Measurements from ENCODE around the gene NSUN3. TPM values are rescaled to one million over a fixed set of nuclear protein-coding genes. Genes with fewer than 3 reads are reported as not detected.

The NSUN3 gene
- total and polyA plus RNA-seq, 2 donors (not counting 1 experiment from before 2014, with no cell fraction given) = 6.5 to 25.7 TPM

DNA sequence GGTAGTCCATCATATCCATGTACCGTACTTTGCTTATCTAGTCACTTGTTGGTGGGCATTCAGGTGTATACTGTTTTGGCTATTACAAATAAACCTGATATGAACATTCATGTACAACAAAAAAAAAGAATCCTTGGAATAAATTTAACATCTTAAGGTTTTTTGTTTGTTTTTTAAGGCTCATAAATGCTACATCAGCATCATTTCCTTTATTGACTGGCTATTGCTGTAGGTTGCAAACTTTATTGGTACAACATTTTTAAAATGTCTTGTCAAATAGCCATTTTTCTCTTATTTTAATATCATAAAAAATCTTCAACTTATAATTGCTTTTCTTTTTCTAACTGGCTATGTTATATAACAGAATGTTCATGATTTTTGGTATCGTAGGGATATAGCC is 16.3 kb upstream of the NSUN3 start:
- H3K4me3 ChIP-seq (ENCODE audit: control extremely low read depth in 1 of 5, extremely low read depth in 1 of 5, insufficient read depth in 1 of 5, low read depth in 2 of 5, low read length in 4 of 5) = no peak overlapping the region
- intact Hi-C loops (cut with micrococcal nuclease) = no loop called here
- CTCF ChIA-PET = no interaction called here
- no peak overlapping the region for H3K4me2 ChIP-seq (replicated peaks; ENCODE audit: low read depth, low read length, poor library complexity, severe bottlenecking)
- no peak overlapping the region for H3K27ac Mint-ChIP-seq
- no peak overlapping the region for H3K27ac ChIP-seq (ENCODE audit: low read length in 2 of 2)
- no peaks in the 10 kb centered on the region for H3K36me3 ChIP-seq (replicated peaks in 1 of 2; ENCODE audit: control extremely low read depth in 1 of 2, control insufficient read depth in 1 of 2, extremely low read depth in 1 of 2, insufficient read depth in 2 of 2, low read length in 1 of 2)
- no peak overlapping the region for H3K9ac ChIP-seq (ENCODE audit: low read length)
- no peaks in the 10 kb centered on the region for H3K4me1 ChIP-seq (ENCODE audit: control insufficient read depth in 2 of 2, insufficient read depth in 2 of 2, low read length in 2 of 2)
- peaks cover 0 to 10% (median 0%) of the 10 kb centered on the region in 3 donors for H3K9me3 ChIP-seq (ENCODE audit: control extremely low read depth in 1 of 3, control insufficient read depth in 2 of 3, insufficient read depth in 1 of 3, low read length in 2 of 3)
- H3K4me1 Mint-ChIP-seq = no peaks in the 10 kb centered on the region
- TF ChIP-seq EZH2 (IDR thresholded peaks at IDR 0.05; ENCODE audit: borderline replicate concordance, insufficient read depth, low read depth, low read length, poor library complexity, severe bottlenecking) = no peak
- TF ChIP-seq, protein P1, sequence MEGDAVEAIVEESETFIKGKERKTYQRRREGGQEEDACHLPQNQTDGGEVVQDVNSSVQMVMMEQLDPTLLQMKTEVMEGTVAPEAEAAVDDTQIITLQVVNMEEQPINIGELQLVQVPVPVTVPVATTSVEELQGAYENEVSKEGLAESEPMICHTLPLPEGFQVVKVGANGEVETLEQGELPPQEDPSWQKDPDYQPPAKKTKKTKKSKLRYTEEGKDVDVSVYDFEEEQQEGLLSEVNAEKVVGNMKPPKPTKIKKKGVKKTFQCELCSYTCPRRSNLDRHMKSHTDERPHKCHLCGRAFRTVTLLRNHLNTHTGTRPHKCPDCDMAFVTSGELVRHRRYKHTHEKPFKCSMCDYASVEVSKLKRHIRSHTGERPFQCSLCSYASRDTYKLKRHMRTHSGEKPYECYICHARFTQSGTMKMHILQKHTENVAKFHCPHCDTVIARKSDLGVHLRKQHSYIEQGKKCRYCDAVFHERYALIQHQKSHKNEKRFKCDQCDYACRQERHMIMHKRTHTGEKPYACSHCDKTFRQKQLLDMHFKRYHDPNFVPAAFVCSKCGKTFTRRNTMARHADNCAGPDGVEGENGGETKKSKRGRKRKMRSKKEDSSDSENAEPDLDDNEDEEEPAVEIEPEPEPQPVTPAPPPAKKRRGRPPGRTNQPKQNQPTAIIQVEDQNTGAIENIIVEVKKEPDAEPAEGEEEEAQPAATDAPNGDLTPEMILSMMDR (IDR thresholded peaks at IDR 0.05) = no peak
- DNase-seq = no peak
- no peaks in the 10 kb centered on the region for H3K27me3 ChIP-seq (replicated peaks in 1 of 4; ENCODE audit: control extremely low read depth in 1 of 4, control insufficient read depth in 3 of 4, insufficient read depth in 4 of 4, low read length in 3 of 4)
- ATAC-seq (ENCODE audit: low read depth) = no peak
- H3K79me2 ChIP-seq (ENCODE audit: control insufficient read depth, insufficient read depth, low read length) = no peaks in the 10 kb centered on the region
- WGBS (ENCODE audit: insufficient coverage) = no CpG with 5 or more reads among the region's 2 CpGs
- H2AFZ ChIP-seq (ENCODE audit: insufficient read depth, low read depth, low read length, poor library complexity, severe bottlenecking) = no peak overlapping the region
- POLR2A ChIA-PET = no interaction called here
- H4K20me1 ChIP-seq (ENCODE audit: control insufficient read depth, insufficient read depth, low read length, poor library complexity, severe bottlenecking) = no peaks in the 10 kb centered on the region
- no peaks in the 10 kb centered on the region for H3K9me3 Mint-ChIP-seq (ENCODE audit: insufficient read depth)
- H3K4me3 Mint-ChIP-seq = no peak overlapping the region
- no peaks in the 10 kb centered on the region for H3K27me3 Mint-ChIP-seq

DNA sequence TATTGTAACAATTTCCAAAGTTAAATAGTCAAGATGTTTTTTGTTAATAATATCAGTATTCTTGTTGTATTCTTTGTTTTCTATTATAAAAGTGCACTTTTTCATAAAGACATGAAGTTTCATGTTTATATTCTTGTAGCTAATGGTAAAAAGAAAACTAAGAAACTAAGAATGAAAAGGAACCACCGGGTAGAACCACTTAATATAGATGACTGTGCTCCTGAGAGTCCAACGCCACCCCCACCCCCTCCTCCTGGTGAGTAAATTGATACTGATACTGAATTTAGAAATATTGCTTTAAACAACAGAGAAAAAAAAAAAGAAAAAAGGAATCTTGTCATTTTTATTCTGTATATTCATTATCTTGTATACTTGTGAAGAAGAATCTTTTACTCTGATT is 13.6 kb upstream of the NSUN3 start:
- ChIA-PET POLR2A (no interaction called here), CTCF (interaction anchor here (0.7 to 1.7 kb wide), 2 partner anchors 11 to 13 kb away, joined by 3 to 5 read pairs; partner anchors contain the start of genes DHFR2 and NSUN3)
- no peak overlapping the region for H3K27ac Mint-ChIP-seq

More for the DNA sequence above, 13.6 kb upstream of the NSUN3 start:
- Histone ChIP-seq H3K9me3 (ENCODE audit: control extremely low read depth in 1 of 3, control insufficient read depth in 2 of 3, insufficient read depth in 1 of 3, low read length in 2 of 3) (peaks cover 0 to 4% (median 0%) of the 10 kb centered on the region in 3 donors), H2AFZ (ENCODE audit: insufficient read depth, low read depth, low read length, poor library complexity, severe bottlenecking) (no peak overlapping the region), H3K27ac (ENCODE audit: low read length in 2 of 2) (no peak overlapping the region), H3K9ac (ENCODE audit: low read length) (no peak overlapping the region), H3K79me2 (ENCODE audit: control insufficient read depth, insufficient read depth, low read length) (no peaks in the 10 kb centered on the region), H3K36me3 (replicated peaks in 1 of 2; ENCODE audit: control extremely low read depth in 1 of 2, control insufficient read depth in 1 of 2, extremely low read depth in 1 of 2, insufficient read depth in 2 of 2, low read length in 1 of 2) (no peaks in the 10 kb centered on the region), H3K4me3 (ENCODE audit: control extremely low read depth in 1 of 5, extremely low read depth in 1 of 5, insufficient read depth in 1 of 5, low read depth in 2 of 5, low read length in 4 of 5) (no peak overlapping the region), H3K27me3 (replicated peaks in 1 of 4; ENCODE audit: control extremely low read depth in 1 of 4, control insufficient read depth in 3 of 4, insufficient read depth in 4 of 4, low read length in 3 of 4) (no peaks in the 10 kb centered on the region), H3K4me1 (ENCODE audit: control insufficient read depth in 2 of 2, insufficient read depth in 2 of 2, low read length in 2 of 2) (no peaks in the 10 kb centered on the region), H3K4me2 (replicated peaks; ENCODE audit: low read depth, low read length, poor library complexity, severe bottlenecking) (no peak overlapping the region), H4K20me1 (ENCODE audit: control insufficient read depth, insufficient read depth, low read length, poor library complexity, severe bottlenecking) (no peaks in the 10 kb centered on the region)
- intact Hi-C loops (cut with micrococcal nuclease) = no loop called here
- WGBS (ENCODE audit: insufficient coverage) = no CpG with 5 or more reads among the region's 2 CpGs
- no peak for ATAC-seq (ENCODE audit: low read depth)
- no peaks in the 10 kb centered on the region for H3K9me3 Mint-ChIP-seq (ENCODE audit: insufficient read depth)
- H3K4me1 Mint-ChIP-seq = no peaks in the 10 kb centered on the region
- H3K27me3 Mint-ChIP-seq = no peaks in the 10 kb centered on the region
- no peak for TF ChIP-seq EZH2 (IDR thresholded peaks at IDR 0.05; ENCODE audit: borderline replicate concordance, insufficient read depth, low read depth, low read length, poor library complexity, severe bottlenecking)
- TF ChIP-seq, protein P1 (IDR thresholded peaks at IDR 0.05) = no peak
- H3K4me3 Mint-ChIP-seq = no peak overlapping the region
- no peak for DNase-seq
